HEK293 (cell line): ENCODE results near the gene SLC6A6.

Source experiments
- CTCF ChIP-seq: fragments of 450-650 bp; formaldehyde crosslinking; IDR thresholded peaks from 2 replicates; pipeline ENCODE4 v1.5.1; 2016; ENCODE audit warnings: missing biosample characterization, missing genetic modification characterization
- KLF10 ChIP-seq: fragments of 450-650 bp; IDR thresholded peaks from 2 replicates; pipeline ENCODE4 v1.5.1; 2018; ENCODE audit warnings: missing biosample characterization, mild to moderate bottlenecking, missing genetic modification characterization
- TCF7L2 ChIP-seq: IDR thresholded peaks from 2 replicates; pipeline ENCODE4 v1.6.1; 2011; ENCODE audit warnings: low read depth, mild to moderate bottlenecking, inconsistent platforms, low read length, moderate library complexity, borderline replicate concordance
- ZBTB20 ChIP-seq: fragments of 450-650 bp; formaldehyde crosslinking; IDR thresholded peaks from 2 replicates; pipeline ENCODE4 v1.5.1; 2016; ENCODE audit warnings: missing biosample characterization, missing genetic modification characterization
- ZNF10 ChIP-seq: fragments of 450-650 bp; formaldehyde crosslinking; IDR thresholded peaks from 2 replicates; pipeline ENCODE4 v1.5.1; 2017; ENCODE audit warnings: missing biosample characterization, missing genetic modification characterization
- ZNF121 ChIP-seq: fragments of 450-650 bp; formaldehyde crosslinking; IDR thresholded peaks from 2 replicates; pipeline ENCODE4 v1.5.1; 2016; ENCODE audit warnings: missing biosample characterization, missing genetic modification characterization
- ZNF133 ChIP-seq: fragments of 450-650 bp; formaldehyde crosslinking; IDR thresholded peaks from 2 replicates; pipeline ENCODE4 v1.5.1; 2016; ENCODE audit warnings: missing biosample characterization, missing genetic modification characterization
- ZNF423 ChIP-seq: fragments of 450-650 bp; formaldehyde crosslinking; IDR thresholded peaks from 2 replicates; pipeline ENCODE4 v1.5.1; 2016; ENCODE audit warnings: missing biosample characterization, missing genetic modification characterization
- ZNF514 ChIP-seq: fragments of 450-650 bp; formaldehyde crosslinking; IDR thresholded peaks from 2 replicates; pipeline ENCODE4 v1.5.1; 2016; ENCODE audit warnings: missing biosample characterization, missing genetic modification characterization
- ZNF544 ChIP-seq: fragments of 450-650 bp; formaldehyde crosslinking; IDR thresholded peaks from 2 replicates; pipeline ENCODE4 v1.5.0; 2017; ENCODE audit warnings: missing biosample characterization, missing genetic modification characterization
- ZNF555 ChIP-seq: fragments of 450-650 bp; formaldehyde crosslinking; conservative IDR thresholded peaks from 2 replicates; pipeline ENCODE4 v1.5.1; 2017; ENCODE audit warnings: missing biosample characterization, mild to moderate bottlenecking, missing genetic modification characterization, inconsistent platforms

- TF ChIP-seq ZNF544 (tag by site-specific recombination) = no peak
- TF ChIP-seq CTCF = no peak
- no peak for TF ChIP-seq ZNF514
- no peak for TF ChIP-seq ZBTB20 (tag by site-specific recombination)
- TF ChIP-seq ZNF555 (tag by site-specific recombination) = no peak
- TF ChIP-seq ZNF121 = no peak
- no peak for TF ChIP-seq TCF7L2
- no peak for TF ChIP-seq ZNF423 (tag by site-specific recombination)
- TF ChIP-seq ZNF10 (tag by site-specific recombination) = no peak
- no peak for TF ChIP-seq ZNF133 (tag by site-specific recombination)
- no peak for TF ChIP-seq KLF10
Observed at GRCh38 chr3:14405360-14406238, 3.2 kb downstream of the SLC6A6 start.
